Body of pancreas (tissue), 4 donors: ENCODE measurements around the gene PDE8B. TPM values are rescaled to one million over a fixed set of nuclear protein-coding genes. Genes with fewer than 3 reads are reported as not detected.

Source experiments
- ATAC-seq: fragments of 150-250 bp; one replicate; pipeline ENCODE4 v1.9.1; 2016
- DNase-seq, 4 donors: peaks; one replicate each; pipeline ENCODE4 v3.0.0-alpha.2; 2019
- H3K27ac ChIP-seq, 4 donors: fragments of 200-600 bp; sonication (generic); 1 replicate in 3 of 4; 2 replicates in 1 of 4; pipeline versions ENCODE4 v1.5.1 to v1.6.1; 2016 to 2019; ENCODE audit warnings: mild to moderate bottlenecking in 1 of 4, mixed read lengths in 1 of 4, moderate library complexity in 1 of 4
- H3K27me3 ChIP-seq, 2 donors: fragments of 200-600 bp; sonication (generic); one replicate each; pipeline ENCODE4 v1.6.0; 2016; ENCODE audit warnings: mild to moderate bottlenecking in 1 of 2
- H3K36me3 ChIP-seq, 2 donors: fragments of 200-600 bp; sonication (generic); replicated peaks in 1 of 2; 2 replicates each; pipeline ENCODE4 v1.5.1; 2016; ENCODE audit warnings: low read depth in 2 of 2; ENCODE audit not compliant: insufficient read depth in 1 of 2
- H3K4me1 ChIP-seq: fragments of 200-600 bp; sonication (generic); one replicate; pipeline ENCODE4 v1.6.0; 2016
- H3K4me3 ChIP-seq, 2 donors: fragments of 200-600 bp; sonication (generic); 1 replicate in 1 of 2; 2 replicates in 1 of 2; pipeline ENCODE4 v1.5.1; 2016 to 2019
- H3K9me3 ChIP-seq, 3 donors: fragments of 200-600 bp; sonication (generic); 1 replicate in 2 of 3; 2 replicates in 1 of 3; pipeline ENCODE4 v1.5.1; 2016
- CTCF ChIP-seq, 7 experiments: fragments of 450-650 bp in 4 of 7; fragments of 200-600 bp in 3 of 7; sonication (generic) in 3 of 7; IDR thresholded peaks; one replicate each; pipeline ENCODE4 v1.5.1; 2016 to 2019; ENCODE audit warnings: antibody characterized with exemption in 7 of 7
- POLR2A ChIP-seq, 3 donors: fragments of 450-650 bp; IDR thresholded peaks; one replicate each; pipeline ENCODE4 v1.6.1; 2016; ENCODE audit warnings: antibody characterized with exemption in 3 of 3, mild to moderate bottlenecking in 2 of 3
- WGBS, 2 donors: methylation state at CpG; one replicate each; pipeline ENCODE4 v1.1.5; 2017; 5-methylcytosine and 5-hydroxymethylcytosine counted together
- intact Hi-C: fragments of 100-400 bp; cut with DNase I; formaldehyde crosslinking; loops from one replicate; pipeline ENCODE4 v1.15.1; 2023
- total RNA-seq, 2 donors: library from RNA; depleted of rRNA; stranded (reverse); fragments of >200 nt; gene quantifications; one replicate each; pipeline ENCODE4 v1.1.0, GENCODE V29; 2016

The PDE8B gene
- total RNA-seq, 2 donors from 2014 or later, result 8.3 to 15.8 TPM

- no peaks in the 10 kb centered on the region for H3K4me1 ChIP-seq
- DNase-seq, result no peak
- no peaks in the 10 kb centered on the region for H3K9me3 ChIP-seq
- TF ChIP-seq POLR2A (IDR thresholded peaks at IDR 0.05) (no peak), CTCF (IDR thresholded peaks at IDR 0.05) (peak in 1 of 7 experiments; percentile 6)
- H3K36me3 ChIP-seq, result no peaks in the 10 kb centered on the region
- intact Hi-C loops, result no loop called here
- no peak overlapping the region for H3K27ac ChIP-seq
- WGBS, 2 donors, result 73 to 75% methylated on average over 4 of the region's 4 CpGs
- no peak overlapping the region for H3K4me3 ChIP-seq
- no peak for ATAC-seq
- H3K27me3 ChIP-seq, result no peaks in the 10 kb centered on the region
Measured at GRCh38 chr5:77230727-77231470, 20.4 kb downstream of the PDE8B start.

GRCh38 chr5:77231471-77232138 is 21.1 kb downstream of the PDE8B start:
- TF ChIP-seq POLR2A (IDR thresholded peaks at IDR 0.05) (no peak), CTCF (IDR thresholded peaks at IDR 0.05) (no peak)
- Histone ChIP-seq H3K9me3 (no peaks in the 10 kb centered on the region), H3K27ac (no peak overlapping the region), H3K36me3 (no peaks in the 10 kb centered on the region), H3K4me1 (no peaks in the 10 kb centered on the region), H3K4me3 (no peak overlapping the region), H3K27me3 (no peaks in the 10 kb centered on the region)
- 42 to 53% methylated on average over 8 of the region's 8 CpGs for WGBS, 2 donors
- intact Hi-C loops, result no loop called here
- no peak for ATAC-seq
- no peak for DNase-seq

GRCh38 chr5:77232574-77233358 is 22.3 kb downstream of the PDE8B start:
- Histone ChIP-seq H3K27me3 (no peaks in the 10 kb centered on the region), H3K36me3 (no peaks in the 10 kb centered on the region), H3K4me3 (no peak overlapping the region), H3K4me1 (no peaks in the 10 kb centered on the region), H3K27ac (no peak overlapping the region), H3K9me3 (no peaks in the 10 kb centered on the region)
- intact Hi-C loops, result no loop called here
- ATAC-seq, result no peak
- TF ChIP-seq CTCF (IDR thresholded peaks at IDR 0.05) (no peak), POLR2A (IDR thresholded peaks at IDR 0.05) (no peak)
- 70 to 73% methylated on average over 6 of the region's 6 CpGs for WGBS, 2 donors
- DNase-seq, result peak in 1 of 4 donors; percentile 32

GRCh38 chr5:77235846-77236721 is 25.6 kb downstream of the PDE8B start:
- DNase-seq (no peak), ATAC-seq (no peak)
- Histone ChIP-seq H3K27ac (no peak overlapping the region), H3K4me1 (no peaks in the 10 kb centered on the region), H3K4me3 (no peak overlapping the region), H3K27me3 (no peaks in the 10 kb centered on the region), H3K36me3 (no peaks in the 10 kb centered on the region), H3K9me3 (no peaks in the 10 kb centered on the region)
- 43 to 45% methylated on average over 3 of the region's 3 CpGs for WGBS, 2 donors
- TF ChIP-seq CTCF (IDR thresholded peaks at IDR 0.05) (no peak), POLR2A (IDR thresholded peaks at IDR 0.05) (no peak)
- intact Hi-C loops, result no loop called here
